HG03457 (cell line): ENCODE results near the gene KLHDC9.

Experiments used
- ATAC-seq: cut with Tn5 transposase; IDR thresholded peaks from one replicate; pipeline ENCODE4 v1.9.1; 2021; ENCODE audit warnings: moderate number of reproducible peaks; ENCODE audit not compliant: unreplicated experiment

Gene KLHDC9

GRCh38 chr1:161074676-161075368 lies 23.3 kb upstream of the KLHDC9 start:
- ATAC-seq = no peak

DNA sequence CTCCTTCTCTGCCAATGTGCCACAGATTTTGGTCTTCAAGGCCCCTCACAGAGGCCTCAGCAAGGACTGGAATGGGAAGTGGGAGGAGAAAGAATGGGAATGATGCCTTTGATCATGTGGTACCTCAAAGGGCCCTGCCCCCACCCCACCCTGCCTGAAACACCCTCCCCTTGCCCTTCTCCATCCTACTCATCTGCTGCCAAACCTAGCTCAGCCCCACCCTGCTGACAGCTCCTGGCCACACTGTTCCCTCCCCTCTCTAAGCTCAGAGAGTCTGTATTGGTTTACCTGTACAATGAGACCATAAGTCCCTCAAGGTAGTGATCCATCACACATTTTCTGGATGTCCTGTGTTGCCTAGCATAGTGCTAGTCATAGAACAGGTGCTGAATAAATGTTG lies 21.8 kb upstream of the KLHDC9 start:
- no peak for ATAC-seq

GRCh38 chr1:161077426-161077825 lies 20.7 kb upstream of the KLHDC9 start:
- ATAC-seq = no peak

DNA sequence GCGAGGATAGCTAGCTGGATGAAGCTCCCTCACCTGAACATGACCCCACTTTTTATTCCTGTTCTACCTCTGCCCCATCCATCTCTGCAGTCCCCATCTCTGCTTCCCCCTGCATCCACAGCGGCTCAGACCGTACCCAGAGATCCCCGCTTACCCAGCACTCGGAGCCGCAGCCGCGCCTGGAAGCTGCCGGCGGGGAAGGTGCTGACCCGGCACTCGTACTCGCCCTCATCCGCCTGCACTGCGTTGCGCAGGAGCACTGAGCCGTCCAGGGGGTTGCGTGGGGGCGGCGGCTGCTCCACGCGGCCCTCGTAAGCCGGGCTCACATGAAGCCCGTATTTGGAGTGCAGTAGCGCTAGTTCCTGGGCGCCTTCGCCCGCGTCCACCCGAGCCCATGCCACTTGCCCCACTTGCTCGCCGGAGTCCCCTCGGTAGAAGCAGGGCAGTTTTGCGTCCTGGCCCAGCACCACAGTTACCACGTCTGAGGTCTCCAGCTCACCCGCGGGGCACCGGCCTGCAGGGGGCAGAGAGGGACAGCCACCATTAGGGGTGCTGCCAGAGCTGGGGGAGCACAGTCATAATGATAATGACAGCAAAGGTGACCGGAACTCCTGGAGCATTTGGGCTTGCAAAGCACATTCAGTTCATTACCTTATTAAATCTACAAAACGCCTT lies 18.6 kb upstream of the KLHDC9 start:
- no peak for ATAC-seq

- ATAC-seq = no peak
These were observed 17.4 kb upstream of the KLHDC9 start for GRCh38 chr1:161080441-161081405.

DNA sequence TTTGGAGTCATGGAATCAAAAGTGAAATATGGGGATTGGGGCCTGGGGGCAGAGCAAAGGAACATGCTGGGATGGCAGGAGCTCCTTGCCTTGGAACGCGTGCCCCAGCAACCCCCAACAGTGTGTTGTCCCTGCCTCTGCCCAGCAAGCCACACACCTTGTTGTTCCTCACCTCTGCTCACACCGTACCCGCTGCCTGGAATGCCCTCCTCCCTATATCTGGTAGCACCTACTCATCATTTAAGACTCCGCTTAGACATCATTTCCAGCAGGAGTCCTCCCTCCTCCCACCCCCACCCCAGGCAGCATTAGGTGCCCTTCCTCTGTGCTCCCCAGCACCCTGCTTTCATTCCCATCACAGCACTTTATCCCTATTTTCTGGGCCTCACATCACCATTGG lies 16.6 kb upstream of the KLHDC9 start:
- ATAC-seq = no peak

GRCh38 chr1:161082483-161082882 lies 15.7 kb upstream of the KLHDC9 start:
- ATAC-seq = no peak

DNA sequence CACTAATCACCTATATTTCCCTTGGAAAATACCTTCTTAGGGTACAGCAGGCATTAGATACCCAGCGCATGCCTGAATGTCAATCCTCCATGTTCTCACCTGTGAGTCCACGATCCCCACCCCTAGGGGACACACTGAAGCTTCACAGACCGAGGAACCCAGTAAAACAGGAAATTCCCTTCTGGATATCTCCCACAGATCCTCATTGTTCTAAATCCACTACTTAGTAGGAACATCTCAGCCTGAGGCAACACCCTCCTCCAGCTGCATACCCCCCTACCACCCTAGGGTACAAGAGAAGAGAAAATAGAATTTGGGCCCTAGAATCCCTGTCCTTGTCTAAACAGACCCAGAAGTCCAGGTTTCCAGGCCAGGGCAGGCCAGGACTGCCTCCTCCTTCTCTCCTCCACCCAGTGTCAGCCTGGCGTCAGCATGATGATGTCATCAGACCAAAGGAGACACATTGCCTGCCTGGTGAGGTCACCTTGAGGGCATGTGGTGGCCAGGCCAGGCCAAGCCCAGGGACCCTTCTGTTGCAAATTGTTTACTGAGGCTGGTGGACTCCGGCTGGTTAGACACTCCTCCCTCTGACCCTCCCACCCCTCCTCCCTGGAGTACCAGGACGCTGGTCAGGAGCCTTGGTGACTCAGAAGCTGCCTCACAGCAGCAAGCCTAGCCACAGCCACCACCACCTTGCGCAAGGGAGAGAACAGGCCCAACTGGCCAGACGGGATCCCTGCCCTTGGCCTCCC lies 15.0 kb upstream of the KLHDC9 start:
- no peak for ATAC-seq

GRCh38 chr1:161083748-161084596 lies 14.2 kb upstream of the KLHDC9 start:
- ATAC-seq = no peak

DNA sequence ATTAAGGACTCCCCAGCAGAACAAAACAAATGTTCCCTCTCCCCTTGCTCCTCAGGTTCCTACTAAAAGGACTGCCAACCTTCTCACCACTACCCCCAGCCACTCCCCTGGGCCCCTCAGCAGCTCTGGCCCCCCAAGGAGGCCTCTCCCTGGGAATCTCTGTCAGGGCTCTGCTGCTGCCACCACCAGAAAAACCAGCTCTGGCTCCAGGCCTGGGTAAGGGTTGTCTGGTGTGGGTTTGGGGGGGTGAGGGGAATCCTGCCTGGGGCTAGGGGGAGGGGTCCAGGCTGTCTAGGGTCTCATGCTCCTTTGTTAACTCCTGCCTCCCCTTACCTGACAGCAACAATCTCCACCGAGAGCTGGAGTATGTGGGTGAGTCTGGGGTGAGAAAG lies 13.6 kb upstream of the KLHDC9 start:
- no peak for ATAC-seq

GRCh38 chr1:161085165-161085564 lies 13.0 kb upstream of the KLHDC9 start:
- ATAC-seq = no peak

GRCh38 chr1:161086457-161086856 lies 11.7 kb upstream of the KLHDC9 start:
- ATAC-seq = no peak

DNA sequence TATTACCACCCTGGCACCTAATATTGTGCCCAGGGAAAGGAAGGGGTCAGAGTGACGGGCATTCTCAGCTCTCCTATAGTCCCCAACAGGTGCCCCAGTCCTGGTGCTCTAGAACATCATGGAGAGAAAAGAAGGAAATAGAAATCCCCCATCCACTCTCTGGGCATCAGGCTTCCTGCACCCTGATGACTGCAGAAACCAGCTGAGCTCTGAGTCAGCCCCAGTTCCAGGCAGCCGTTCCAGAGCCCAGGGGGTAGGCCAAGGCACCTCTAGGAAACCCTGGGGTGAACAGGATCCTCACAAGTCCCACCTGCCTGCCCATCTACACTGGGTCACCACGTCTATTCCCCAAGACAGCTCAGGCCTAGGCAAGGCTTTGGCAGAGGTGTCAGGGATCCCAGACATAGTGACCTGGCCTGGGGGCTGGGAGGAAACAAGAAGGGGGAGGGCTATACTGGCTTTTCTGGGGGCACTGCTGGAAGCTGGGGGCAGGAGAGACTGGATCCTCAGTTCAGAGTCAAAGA lies 9.5 kb upstream of the KLHDC9 start:
- no peak for ATAC-seq

- no peak for ATAC-seq
These were observed 8.8 kb upstream of the KLHDC9 start, which contains the start of gene NECTIN4 for GRCh38 chr1:161089251-161089924. NECTIN4 (minus strand) TSS chr1:161089558; CDS start chr1:161089296, 262 bp downstream.

DNA sequence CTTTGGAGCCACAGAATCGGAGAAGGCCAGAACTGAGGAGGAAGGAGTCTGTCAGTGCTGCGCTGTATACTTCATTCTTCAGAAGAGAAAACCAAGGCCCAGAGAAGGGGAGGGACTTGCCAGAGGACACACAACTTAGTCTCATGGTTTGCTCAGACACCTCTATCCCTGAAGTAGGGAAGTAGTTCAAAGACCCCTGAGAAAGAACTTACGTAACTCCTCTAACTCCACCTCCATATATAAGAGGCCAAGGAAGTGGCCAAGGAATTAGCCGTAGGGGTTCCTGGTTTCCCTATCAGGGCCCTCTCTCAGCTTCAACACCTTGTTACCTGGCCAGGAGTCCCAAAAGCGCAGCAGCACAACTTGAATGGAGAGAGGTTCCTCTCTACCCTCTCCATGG lies 8.2 kb upstream of the KLHDC9 start:
- ATAC-seq = no peak

GRCh38 chr1:161090617-161091016 lies 7.5 kb upstream of the KLHDC9 start:
- no peak for ATAC-seq

DNA sequence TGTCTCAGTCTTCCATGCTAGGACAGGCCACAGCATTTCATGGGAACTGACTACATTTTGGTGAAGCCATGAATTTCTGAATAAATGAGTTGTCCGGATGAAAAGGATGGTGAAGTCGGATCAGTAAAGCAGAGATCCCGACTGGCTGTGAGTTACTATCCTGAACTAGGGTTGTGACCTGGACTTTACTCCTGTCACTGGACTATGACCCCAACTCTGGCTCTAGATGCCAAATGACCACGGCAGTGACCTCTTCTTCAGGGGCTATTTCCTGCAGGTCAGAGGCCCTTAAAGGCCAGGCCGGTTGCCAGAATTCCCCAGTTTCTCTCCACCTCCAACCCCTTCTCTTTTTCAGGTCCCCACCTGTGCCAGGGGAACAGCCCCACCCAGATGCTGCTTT lies 7.1 kb upstream of the KLHDC9 start:
- no peak for ATAC-seq

GRCh38 chr1:161091796-161092507 lies 6.2 kb upstream of the KLHDC9 start:
- ATAC-seq = no peak
